Left cardiac atrium (tissue), 4 donors: ENCODE data around the gene KCTD15. TPM values are rescaled to one million over a fixed set of nuclear protein-coding genes. Genes with fewer than 3 reads are reported as not detected.

ENCODE experiments used
- ATAC-seq, 2 donors: fragments of 200-7000 bp; cut with Tn5 transposase; one replicate each; pipeline ENCODE4 v1.9.1; 2020; ENCODE audit warnings: mild to moderate bottlenecking in 2 of 2, moderate library complexity in 2 of 2
- DNase-seq: peaks from one replicate; pipeline ENCODE4 v3.0.0-alpha.2; 2020
- intact Hi-C, 2 donors: fragments of 100-400 bp; cut with DNase I; formaldehyde crosslinking; loops; one replicate each; pipeline versions ENCODE4 v1.14.1 to v1.15.1; 2022 to 2023
- long read RNA-seq: library from polyadenylated mRNA; unstranded; transcript quantifications from one replicate; pipeline ENCODE4 v2.0.0, GENCODE V29; 2021
- total RNA-seq, 2 donors: library from RNA; stranded (reverse); fragmentation: NEBNext Ultra II Directional; extraction: Animal tissue kit (Norgen Biotek cat#: 25700); gene quantifications; one replicate each; pipeline ENCODE4 v1.2.1, GENCODE V29; 2021
- donor health status: DM: no; HTN: yes; CAD: no.
- donor health status: DM: no; HTN: yes; CAD: no; lungs with severe emphysema.
- donor health status: DM: yes; HTN: yes; CAD: no.
- donor health status: Dilated cardiomyopathy.

Gene KCTD15, protein sequence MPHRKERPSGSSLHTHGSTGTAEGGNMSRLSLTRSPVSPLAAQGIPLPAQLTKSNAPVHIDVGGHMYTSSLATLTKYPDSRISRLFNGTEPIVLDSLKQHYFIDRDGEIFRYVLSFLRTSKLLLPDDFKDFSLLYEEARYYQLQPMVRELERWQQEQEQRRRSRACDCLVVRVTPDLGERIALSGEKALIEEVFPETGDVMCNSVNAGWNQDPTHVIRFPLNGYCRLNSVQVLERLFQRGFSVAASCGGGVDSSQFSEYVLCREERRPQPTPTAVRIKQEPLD
- 10 to 100 TPM; 10.1 to 15.9 TPM for total RNA-seq
- long read RNA-seq, partial matches to known transcripts, result 2 of 12 reads
- long read RNA-seq, other reads (novel, unspliced or antisense), result 6 of 12 reads

DNA sequence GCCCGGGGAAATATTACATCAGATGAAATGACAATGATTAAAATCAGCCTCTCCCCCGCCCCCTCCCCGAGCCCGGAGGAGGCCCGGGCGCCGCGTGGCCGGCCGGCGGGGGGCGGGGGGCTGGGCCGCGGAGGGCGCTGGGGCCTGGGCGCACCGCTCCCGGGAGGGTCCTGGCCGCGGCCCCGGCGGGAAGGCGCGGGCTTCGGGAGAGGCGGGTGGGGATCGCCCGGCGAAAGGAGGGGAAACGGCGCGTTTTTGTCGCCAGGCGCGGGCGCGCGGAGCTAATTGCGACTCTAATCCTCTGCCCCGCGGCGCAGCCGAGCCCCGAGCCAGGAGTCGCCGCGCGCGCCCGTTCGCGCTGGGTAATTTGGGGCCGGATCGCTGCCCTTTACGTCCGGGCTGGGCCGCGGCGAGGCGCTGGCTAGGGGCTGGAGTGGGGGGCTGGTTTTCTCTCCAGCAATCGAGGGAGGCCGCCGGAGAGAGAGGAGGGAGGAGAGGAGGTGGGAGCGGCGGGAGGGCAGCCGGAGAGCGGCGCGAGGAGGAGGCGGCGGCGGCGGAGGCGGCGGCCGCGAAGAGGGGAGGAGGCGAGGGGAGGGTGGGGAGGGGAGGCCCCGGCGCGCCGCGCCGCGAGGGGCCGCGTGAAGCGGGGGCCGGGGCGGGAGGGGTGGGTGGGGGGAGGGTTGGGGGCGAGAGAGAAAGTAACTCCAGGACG, at the start of gene KCTD15:
KCTD15 (plus strand) TSS at position 707 of the 712 bp plus-strand sequence. CDS start 3,585 bp downstream, outside the sequence.
- DNase-seq, result peak; percentile 63
- intact Hi-C loops, result loop anchor here in 1 of 2 donors (5.0 kb wide), 1 partner anchor 111 kb away; no protein-coding TSS in a partner anchor
- peak; percentile 20 to 22 for ATAC-seq

DNA sequence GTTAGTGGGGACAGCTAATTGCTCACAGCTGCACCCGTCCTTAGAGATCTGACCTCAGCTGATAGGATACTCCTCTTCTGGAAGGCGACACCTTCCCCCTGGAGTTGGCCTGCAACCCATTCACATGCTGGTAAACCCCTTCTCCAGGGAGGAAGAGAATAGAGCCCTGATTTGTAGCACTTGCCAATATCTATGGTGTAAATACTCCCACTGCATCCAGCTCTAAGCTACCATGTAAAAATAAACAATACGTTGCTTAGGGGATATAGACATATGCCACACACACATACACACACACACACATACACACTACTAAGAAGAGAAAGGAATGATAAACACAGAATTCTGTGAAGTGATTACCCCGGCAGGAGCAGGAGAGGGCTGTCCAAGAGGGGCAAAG, 49.4 kb upstream of the KCTD15 start:
- ATAC-seq, result no peak
- DNase-seq, result no peak
- intact Hi-C loops, result no loop called here

DNA sequence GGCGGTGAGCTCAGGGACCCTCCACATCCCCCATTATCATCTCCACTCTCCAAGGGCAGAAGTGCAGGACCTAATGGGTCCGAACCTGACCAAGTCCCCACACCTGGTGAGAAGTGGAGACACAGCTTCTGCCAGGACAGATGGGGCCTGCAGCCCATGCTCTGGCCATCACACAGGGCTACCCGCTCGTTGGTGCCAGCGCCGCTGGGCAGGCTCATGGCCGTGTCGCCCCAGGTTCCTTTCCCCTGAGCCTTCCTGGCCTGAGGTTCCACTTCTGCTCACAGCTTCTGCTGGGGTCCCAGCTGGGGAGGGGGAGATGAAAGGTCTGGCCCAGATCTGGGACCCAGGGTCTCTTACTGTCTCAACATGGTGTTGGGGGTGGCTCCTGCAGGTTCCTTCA, 48.4 kb upstream of the KCTD15 start:
- ATAC-seq, result no peak
- DNase-seq, result no peak
- intact Hi-C loops, result no loop called here

DNA sequence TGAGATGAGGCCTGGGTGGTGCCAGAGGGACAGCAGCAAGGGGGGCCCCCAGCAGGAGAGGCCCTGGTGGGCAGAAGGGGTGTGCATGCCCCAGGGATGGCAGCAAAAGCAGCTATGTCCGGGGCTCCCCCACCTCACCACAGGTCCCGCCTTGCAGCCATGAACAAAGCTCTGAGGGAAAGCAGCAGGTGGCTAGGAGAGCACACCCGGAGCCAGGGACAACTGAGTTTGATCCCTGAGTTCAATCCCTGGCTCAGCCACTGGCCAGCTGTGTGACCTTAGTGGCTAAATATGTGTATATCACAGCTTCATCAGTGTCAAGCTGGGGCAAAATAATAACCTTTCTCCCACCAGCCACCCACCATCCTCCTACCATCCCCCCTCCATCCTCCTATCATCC, 47.7 kb upstream of the KCTD15 start:
- intact Hi-C loops, result no loop called here
- no peak for ATAC-seq
- DNase-seq, result no peak

DNA sequence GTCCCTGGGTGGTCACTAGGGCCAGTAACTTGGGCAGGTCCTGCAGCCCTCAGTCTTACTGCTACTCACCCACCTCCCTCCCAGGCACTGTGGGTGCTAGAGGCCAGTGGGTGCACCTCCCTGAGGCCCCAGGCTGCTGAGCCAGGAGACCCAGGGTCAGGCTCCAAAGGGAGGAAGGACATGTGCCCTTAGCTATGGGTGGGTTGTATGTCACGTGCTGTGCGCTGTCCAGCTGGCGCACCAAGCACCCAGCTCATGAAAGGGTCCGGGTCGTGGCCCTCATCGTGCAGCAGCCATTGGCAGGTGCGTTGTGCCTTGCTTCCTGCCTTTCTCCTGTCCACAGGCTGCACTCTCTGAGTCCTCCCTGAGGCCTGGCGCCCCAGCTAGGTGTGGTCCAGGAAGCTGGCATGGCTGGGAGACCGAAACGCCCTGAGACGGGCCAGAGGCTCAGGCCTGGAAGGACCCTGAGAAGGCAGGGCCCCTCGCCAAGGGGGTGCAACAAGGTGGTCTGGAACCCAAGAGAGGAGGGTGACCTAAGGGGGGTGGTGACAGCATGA, 47.0 kb upstream of the KCTD15 start:
- ATAC-seq, result no peak
- DNase-seq, result no peak

DNA sequence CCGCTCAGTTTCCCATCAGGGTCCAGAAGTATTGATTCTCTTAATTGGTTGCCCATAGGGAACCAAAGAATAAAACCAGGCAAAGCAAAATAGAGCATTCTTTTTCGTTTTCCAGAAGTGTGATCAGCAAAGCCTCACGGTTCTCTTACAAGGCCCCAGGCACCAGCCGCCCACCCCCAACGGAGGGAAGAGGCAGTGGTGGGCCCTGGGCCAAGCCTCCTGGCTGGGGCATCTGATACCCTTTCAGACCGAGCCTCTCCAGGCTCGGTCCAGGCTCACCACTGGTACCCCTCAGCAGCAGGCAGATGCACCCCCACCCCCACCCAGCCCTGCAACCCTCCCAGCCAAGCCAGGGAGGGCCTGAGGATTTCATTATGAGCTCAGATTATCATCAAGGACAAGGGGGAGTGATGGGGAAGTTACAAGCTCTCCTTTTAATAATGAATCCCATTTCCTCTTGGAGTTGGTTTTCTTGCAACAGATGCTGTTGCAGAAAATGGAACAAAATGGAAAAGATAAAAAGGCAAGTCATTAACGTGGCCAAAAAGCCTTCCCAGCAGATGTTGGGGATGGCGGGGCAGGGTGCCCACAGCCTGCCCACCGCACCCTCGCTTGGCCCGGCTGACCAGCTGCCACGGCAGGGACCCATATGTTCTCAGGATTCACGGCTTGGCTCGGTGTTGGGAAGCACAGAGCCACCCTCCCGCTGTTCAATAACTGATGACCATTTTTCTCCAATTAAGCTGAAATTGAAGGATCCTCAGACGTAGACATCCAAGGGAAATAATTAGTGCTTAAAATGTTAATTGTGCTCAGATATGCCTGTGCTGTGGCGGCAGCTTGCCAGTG, 45.9 kb upstream of the KCTD15 start:
- DNase-seq, result no peak
- ATAC-seq, result no peak
- intact Hi-C loops, result no loop called here

More for the DNA sequence above, 47.0 kb upstream of the KCTD15 start:
- intact Hi-C loops, result no loop called here

DNA sequence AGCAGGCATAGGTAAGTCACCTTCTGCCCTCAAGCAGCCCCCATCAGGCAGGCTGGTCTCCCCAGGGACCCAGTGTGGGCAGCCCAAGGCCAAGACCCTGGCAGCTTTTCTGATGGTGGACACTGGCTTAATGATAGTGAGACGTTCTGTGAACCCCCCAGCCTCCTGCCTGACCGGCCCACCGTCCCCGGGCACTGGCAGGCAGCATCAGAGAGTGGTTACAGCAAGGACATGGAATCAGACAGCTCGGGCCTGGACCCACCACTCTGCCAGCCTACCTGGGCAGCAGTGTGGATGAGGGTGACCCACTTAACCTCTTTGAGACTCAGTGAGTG, 45.3 kb upstream of the KCTD15 start:
- ATAC-seq, result no peak
- no peak for DNase-seq
- intact Hi-C loops, result no loop called here

DNA sequence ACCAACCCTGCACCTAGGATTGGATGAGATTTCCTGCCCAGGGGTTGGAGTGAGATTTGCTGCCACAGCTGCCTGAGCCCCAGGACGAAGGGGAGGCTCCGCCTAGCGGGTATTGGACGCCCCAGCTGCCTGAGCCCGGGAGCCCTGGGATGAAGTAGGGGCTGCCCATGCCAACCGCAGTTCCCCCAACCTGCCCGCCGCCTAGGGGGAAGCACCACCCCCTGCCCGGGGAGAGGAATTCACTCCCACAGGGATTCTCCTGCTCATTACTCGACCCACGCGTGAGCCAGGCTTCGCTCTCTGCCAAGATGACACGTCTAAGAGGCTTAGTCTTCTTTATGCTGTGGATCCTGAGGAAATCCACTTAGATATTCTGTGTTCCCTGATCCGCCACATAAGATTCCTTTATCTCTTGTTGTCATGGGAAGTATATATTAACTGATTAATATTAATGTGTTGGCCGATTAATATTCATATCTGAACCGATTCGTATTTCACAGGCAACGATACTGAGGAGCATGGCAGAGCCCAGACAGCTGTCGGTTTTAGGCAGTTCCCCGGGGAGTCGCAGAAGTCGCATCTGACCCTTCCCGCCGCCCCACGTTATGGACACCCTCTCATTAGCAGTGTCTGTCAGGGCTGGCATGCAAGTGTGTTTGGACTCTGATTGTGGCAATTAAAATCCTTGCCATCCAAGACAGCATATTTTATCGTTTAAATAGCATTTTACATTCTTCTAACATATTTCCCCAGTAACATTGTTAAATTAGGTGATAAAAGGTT, 44.5 kb upstream of the KCTD15 start:
- DNase-seq, result no peak
- intact Hi-C loops, result no loop called here
- no peak for ATAC-seq

DNA sequence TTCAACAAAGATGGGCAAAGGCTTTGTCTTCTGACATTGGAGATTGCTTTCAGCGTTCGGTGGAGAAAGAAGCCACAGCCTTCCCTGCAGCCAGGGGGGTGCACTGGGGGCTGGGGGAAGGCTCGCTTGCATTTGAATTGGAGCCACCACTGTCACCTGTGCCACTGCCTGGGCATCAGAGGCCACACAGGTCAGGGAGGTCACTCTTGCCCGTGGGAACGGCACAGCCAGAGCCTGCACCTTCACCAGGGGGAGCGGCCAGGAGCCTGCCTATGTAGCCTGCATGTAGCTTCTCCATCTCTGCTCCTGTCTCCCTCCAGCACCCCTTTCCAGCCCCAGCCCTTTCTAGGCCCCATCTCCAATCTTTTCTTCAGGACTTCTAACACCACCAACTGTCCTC, 43.7 kb upstream of the KCTD15 start:
- DNase-seq (no peak), ATAC-seq (no peak)
- intact Hi-C loops, result no loop called here

DNA sequence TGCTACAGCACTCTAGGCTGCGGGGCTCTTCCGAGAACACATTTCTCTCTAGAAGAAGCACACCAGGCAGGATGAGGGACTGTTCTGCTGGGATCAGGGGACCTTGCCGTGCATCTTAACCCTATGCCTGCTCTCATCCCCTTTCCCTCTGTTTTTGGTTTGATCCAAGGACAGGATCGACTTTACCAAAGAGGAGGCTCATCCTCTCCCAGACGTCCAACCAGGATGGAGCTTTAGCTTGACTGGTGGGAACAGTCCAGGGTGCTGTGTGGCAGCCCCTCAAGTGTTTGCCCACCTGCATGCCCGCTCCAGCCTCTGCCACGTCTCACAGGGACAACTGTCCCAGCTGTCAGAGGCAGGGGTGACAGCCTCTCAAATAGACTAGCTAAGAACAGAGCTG, 42.3 kb upstream of the KCTD15 start:
- no peak for DNase-seq
- intact Hi-C loops, result no loop called here
- ATAC-seq, result no peak

DNA sequence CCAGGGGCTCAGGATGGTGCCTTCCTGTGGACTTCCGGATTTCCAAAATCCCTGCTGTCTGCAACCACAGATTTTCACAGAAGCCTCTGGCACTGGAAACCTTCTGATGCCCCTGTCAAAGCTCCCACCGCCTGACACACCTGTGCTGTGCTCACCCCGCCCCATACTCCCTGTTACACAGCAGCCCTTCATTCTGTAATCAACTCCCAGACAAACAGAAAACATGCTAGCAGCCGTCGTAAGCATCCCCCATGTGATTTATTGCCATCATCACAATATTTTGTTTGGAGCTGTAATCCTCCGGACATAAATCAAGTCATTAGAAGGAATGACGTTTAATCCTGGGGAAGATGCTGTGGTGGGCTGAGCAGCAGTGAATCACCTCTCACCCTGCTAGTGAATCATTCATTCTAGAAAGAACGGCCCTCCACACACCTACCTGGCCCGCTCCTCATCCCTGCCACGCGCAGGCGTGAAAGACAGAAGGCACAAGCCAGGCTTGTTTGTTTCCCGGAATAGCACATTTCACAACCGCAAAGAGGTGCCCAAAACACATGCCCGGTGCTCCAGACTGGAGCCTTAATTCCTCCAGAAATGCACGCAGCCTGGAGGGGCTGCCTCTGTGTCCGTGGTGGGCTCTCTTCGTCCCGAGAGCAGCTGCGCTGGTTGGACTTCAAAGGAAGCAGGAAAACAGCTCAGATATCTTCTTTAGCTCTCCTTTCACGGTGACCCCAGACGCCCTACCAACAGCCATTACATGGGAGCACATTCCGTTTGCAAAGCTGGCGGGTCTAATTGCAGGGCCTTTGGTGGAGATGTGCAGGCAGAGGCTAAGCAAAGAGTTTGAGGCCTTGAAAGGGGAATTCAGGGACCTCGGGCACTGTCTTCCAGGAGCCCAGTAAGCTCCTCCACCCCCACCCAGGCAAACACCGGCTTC, 41.3 kb upstream of the KCTD15 start:
- intact Hi-C loops, result no loop called here
- DNase-seq (no peak), ATAC-seq (no peak)

DNA sequence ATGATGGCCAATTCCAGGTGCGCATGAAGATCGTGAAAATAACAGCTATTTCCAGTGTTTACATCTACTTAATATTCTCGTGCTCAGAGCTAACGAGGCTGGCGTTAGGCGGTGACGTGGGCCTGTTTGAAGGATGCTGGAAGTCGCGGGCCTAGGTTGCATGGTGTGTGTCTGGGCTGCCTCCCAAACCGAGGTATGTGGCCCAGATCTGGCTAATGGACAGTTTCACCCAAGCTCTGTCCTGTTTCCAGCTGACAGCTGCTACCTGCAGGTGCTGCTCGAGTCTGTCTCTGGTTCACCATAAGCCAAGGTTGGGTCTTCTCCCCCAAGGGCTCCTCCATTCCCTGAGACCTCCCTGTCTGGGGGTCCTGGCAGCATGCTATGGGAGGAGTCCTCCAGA, 40.5 kb upstream of the KCTD15 start:
- DNase-seq, result no peak
- intact Hi-C loops, result no loop called here
- ATAC-seq, result no peak

DNA sequence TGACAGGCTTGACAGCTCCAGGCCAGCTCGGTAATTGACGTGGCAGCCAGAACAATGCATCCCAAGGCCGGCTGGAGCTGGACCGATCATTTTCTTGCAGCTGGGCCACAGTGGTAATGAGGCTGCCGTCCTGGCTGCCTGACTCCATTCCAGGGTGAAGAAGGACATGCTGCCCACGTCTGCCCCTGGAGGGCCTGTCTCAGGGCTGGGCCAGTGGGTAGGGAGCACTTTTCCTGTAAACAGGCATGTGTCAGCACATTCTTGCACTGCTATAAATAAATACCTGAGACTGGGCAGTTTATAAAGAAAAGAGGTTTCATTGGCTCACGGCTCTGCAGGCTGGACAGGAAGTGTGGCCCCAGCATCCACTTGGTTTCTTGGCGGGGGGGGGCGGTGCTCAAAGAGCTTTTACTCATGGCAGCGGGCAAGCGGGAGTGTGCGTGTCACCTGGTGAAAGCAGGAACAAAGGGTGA, 38.1 kb upstream of the KCTD15 start:
- DNase-seq (no peak), ATAC-seq (no peak)
- intact Hi-C loops, result no loop called here

DNA sequence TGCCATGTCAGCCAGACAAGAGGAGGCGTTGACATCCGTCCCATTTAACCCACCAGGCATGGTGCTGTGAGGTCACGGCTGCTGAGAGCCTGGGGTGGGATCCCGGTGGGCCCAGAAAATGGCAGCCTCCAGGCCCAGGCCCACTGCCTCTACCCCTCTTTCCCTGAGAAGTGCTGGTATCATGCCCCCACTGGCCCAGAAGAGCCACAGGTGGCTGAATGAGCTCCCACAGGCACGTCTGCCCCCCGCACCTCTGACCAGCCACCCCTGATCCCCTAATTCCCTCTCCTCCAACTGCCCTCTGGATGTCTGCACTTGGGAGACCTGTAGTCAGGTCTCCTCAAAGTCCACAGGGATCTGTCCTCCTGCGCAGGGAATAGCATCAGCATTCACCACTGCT, 37.3 kb upstream of the KCTD15 start:
- intact Hi-C loops, result no loop called here
- DNase-seq (no peak), ATAC-seq (no peak)

DNA sequence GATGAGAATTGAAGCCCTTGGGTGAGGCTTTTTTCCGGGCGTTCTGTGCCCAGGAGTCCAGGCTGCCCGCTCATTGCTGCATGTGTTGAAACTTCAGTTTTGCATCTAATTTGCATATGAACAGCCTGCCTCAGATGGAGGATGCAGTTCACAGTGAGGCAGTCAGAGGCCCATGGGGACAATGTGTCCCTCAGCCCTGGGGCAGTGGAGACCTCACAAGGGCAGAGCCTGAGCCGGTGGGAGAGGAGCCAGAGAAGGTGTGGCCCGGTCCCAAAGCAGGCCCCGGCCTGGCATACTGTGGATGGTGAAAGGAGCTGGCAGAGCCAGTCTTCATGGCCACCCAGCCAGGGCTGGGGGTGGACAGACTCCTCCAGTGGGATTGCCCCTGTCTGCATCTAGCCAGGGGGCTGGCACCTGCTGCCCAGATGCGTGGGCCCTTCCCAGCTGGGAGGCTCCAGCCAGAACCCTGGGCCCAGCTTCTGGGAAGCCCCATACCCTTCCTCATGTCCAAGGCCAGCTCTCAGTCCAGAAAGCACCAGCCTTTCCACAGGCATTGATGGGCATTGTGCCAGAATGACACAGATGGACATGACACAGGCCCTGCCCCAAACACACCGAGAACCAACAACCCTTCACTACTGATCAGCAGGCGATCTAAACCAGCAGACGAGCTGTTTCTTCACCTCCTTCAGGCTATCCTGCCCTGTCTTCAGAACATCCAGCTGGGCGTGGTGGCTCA, 32.9 kb upstream of the KCTD15 start:
- ATAC-seq (peak in 1 of 2 donors; percentile 23), DNase-seq (no peak)
- intact Hi-C loops, result loop anchor here in 1 of 2 donors (10.0 kb wide), 1 partner anchor 519 kb away; no protein-coding TSS in a partner anchor

DNA sequence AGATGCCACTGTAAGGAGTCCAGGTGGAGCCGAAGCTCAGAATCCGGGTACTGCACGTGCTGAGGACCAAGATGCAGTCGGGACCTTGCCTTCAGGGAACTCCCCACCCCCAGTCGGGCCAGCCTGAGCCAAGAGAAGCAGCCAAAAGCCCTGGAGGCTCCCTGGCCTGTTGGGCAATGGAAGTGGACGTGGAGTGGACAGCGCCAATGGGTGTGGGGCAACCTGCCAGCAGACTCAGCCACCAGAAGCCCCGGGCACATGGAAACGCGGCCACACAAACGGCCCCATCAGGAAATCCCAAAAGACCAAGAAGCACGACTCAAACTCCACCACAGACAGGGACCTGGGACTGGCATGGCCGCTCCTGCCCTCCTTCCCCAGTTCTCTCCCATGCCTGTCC, 30.0 kb upstream of the KCTD15 start:
- intact Hi-C loops, result loop anchor here in 1 of 2 donors (10.0 kb wide), 1 partner anchor 522 kb away; no protein-coding TSS in a partner anchor
- DNase-seq, result no peak
- ATAC-seq, result no peak

DNA sequence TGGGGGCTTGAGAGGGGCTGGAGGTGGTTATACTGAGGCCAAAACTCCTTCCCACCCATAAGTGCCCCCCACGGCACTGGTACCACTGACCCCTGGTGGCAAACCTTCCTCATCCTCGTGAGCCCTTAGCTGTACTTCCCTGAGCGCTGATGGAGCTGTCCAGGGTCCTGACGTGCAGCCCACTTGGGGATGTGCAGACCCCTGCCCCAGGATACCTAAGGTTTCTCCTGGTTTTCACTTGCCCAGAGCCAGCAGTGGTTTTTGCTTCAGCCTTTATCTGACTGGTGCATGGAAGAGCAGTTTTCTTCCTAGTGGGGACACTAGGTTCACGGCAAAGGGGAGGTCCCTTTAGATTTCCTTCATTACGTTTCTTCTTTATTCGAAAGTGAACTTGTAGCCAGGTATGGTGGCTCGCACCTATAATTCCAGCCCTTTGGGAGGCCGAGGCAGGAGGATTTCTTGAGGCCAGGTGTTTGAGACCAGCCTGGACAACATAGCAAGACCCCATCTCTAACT, 28.7 kb upstream of the KCTD15 start:
- intact Hi-C loops, result loop anchor here in 1 of 2 donors (10.0 kb wide), 1 partner anchor 523 kb away; no protein-coding TSS in a partner anchor
- ATAC-seq, result no peak
- no peak for DNase-seq
